GM10248 (cell line): ENCODE measurements around the gene MCM3AP.

ENCODE experiments used
- CTCF ChIA-PET: fragments of 300-600 bp; sonication (Branson Sonifier 250); formaldehyde crosslinking; extraction: SDS; loops from one replicate; lab custom pipeline; 2021; ENCODE audit warnings: antibody characterized with exemption; lab: Yijun Ruan, JAX
- POLR2A ChIA-PET: fragments of 350-650 bp; sonication (Branson Sonifier 250); formaldehyde crosslinking; extraction: SDS; loops from one replicate; lab custom pipeline; 2020; ENCODE audit warnings: antibody characterized with exemption; lab: Yijun Ruan, JAX
- DNase-seq: peaks from one replicate; pipeline ENCODE4 v3.0.0; 2012; ENCODE audit errors: extremely low spot score
- CTCF ChIP-seq: IDR thresholded peaks from 2 replicates; pipeline ENCODE4 v1.5.1; 2012; ENCODE audit warnings: mild to moderate bottlenecking, low read depth; ENCODE audit errors: extremely low read depth, missing control alignments, control extremely low read depth

Gene MCM3AP

DNA sequence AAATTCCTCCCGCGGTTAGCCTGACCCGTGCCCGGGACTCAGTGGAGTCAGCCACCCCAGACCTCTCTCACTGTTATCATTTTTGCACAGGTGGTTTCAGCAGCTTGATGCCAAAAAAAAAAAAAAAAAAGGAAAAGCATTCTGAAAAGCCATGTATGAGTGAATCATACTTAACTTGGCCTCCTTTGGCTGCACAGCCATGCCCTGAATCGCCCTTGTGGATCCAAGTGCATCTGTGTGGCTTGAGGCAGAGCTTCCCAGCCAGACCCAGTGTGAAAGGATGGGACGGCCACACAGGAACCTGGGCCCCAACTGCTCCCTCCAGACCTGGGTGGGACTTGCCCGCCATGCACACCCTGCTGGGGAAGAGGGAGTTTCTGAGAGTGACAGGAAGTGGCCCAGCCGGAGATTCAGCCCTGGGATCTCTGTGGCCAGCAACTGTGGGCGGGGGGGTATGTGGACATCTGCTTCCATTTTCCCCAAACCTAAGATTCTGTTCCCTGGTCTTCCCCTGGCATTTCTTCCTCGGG is 9.3 kb upstream of the MCM3AP start:
- CTCF ChIA-PET: interaction anchor here (1.4 kb wide), 1 partner anchor 9 kb away, joined by 4 read pairs; the partner anchor contains the start of genes MCM3AP and YBEY
- TF ChIP-seq CTCF: no peak
- POLR2A ChIA-PET: no interaction called here
- DNase-seq: peak; percentile 64

DNA sequence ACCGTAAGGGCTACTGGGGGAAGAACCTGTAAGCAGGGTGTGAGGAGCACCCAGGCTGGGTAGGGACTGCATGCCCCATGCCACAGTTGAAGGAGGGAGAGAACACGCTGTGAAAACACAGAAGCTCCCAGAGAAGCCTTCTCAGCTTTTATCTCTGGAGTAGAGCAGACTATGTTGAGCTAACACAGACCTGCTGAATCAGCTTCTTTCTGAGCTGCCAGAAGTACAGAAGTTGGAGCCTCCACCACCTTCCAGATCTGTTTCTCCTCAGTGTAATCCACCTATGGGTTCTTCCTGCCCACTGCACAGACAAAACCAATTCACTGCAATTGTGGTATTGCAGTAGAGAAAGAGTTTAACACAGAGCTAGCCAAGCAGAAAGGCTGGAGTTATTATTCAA is 6.2 kb upstream of the MCM3AP start:
- ChIA-PET CTCF (no interaction called here), POLR2A (interaction anchor here (0.6 kb wide), 1 partner anchor 53 kb away, joined by 4 read pairs; no protein-coding TSS in a partner anchor)
- DNase-seq: no peak
- TF ChIP-seq CTCF: no peak

- DNase-seq: no peak
- TF ChIP-seq CTCF: no peak
- ChIA-PET CTCF (no interaction called here), POLR2A (no interaction called here)
Measured at GRCh38 chr21:46289655-46290179, 4.3 kb upstream of the MCM3AP start.

- no peak for DNase-seq
- CTCF ChIA-PET: no interaction called here
- POLR2A ChIA-PET: no interaction called here
- TF ChIP-seq CTCF: no peak
Measured at GRCh38 chr21:46287541-46287940, 2.1 kb upstream of the MCM3AP start.

DNA sequence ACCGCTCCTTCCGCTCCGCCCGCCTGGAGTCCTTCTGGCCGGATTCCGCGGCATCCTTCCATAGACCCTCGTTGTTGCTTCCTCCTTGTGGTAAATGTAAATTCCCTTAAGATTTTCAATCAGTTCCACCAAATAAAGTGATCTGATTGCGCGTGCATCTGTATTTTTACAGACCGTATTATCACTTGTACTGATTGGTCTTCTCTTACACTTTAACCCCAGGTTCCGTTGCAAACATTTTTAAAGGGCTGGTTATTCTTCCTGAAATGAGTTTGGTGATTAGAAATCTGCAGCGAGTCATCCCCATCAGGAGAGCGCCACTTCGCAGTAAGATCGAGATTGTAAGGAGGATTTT is 1.2 kb upstream of the MCM3AP start:
- no peak for DNase-seq
- no peak for TF ChIP-seq CTCF
- ChIA-PET POLR2A (no interaction called here), CTCF (no interaction called here)

GRCh38 chr21:46285761-46286647 is 593 bp upstream of the MCM3AP start, which contains the start of gene YBEY:
TSS of gene YBEY (plus strand) at chr21:46286342. CDS start at chr21:46286914, 572 bp downstream.
- POLR2A ChIA-PET: interaction anchor here (1.1 kb wide), 1 partner anchor 25 kb away, joined by 3 read pairs; no protein-coding TSS in a partner anchor
- CTCF ChIA-PET: interaction anchor here (0.7 to 1.7 kb wide), 3 partner anchors 9 to 171 kb away, joined by 3 to 6 read pairs (median 4); no protein-coding TSS in a partner anchor
- TF ChIP-seq CTCF: peak; percentile 55
- peak; percentile 97 for DNase-seq
